ENCODE results near the gene POLRMT.
A peak's percentile ranks its signal among the peaks of the same experiment; 100 is the strongest.

Gene POLRMT

GRCh38 chr19:662962-663681, 29.8 kb upstream of the POLRMT start, which contains the start of gene RNF126:
RNF126 (minus strand) TSS chr19:663214; CDS start chr19:663121, 93 bp downstream.
- DNase-seq, result peak; percentile 95

DNA sequence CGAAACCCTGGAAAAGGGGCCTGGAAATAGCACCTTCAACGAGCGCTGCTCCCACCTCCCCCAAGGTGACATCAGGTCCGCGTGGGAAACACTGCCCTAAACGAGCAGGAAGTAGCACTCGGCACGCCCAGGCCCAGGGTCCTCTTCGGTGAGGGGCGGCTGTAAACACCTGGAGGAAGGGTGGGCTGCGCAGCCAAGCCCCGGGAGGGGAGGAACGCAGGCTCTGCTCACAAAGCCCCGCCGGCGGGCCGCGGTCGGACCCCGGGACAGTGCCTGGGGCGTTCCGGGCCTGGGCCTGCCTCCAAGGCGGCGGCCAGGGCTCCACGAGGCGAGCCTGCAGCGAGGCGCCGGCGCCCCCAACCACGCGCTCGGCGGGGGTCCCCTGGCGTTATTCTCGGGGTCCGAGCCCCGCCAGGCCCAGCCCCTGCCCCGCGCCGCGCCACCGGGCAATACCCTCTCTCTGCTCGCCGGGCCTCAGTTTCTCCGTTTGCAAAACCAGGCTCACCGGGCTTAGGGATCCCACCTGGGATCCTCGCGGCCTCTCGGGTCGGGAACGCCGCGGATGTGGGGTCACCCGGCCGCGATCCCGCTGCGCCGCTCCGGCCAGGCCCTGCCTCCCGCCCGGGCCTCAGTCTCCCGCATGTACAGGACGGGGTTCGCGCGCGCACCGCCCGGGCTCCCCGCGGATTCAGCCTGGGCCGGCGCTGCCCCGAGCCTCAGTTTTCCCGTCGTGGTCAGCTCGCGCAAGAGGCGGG, 29.0 kb upstream of the POLRMT start:
- DNase-seq, result peak; percentile 73

GRCh38 chr19:661427-662196, 28.3 kb upstream of the POLRMT start:
- peak; percentile 70 for DNase-seq

DNA sequence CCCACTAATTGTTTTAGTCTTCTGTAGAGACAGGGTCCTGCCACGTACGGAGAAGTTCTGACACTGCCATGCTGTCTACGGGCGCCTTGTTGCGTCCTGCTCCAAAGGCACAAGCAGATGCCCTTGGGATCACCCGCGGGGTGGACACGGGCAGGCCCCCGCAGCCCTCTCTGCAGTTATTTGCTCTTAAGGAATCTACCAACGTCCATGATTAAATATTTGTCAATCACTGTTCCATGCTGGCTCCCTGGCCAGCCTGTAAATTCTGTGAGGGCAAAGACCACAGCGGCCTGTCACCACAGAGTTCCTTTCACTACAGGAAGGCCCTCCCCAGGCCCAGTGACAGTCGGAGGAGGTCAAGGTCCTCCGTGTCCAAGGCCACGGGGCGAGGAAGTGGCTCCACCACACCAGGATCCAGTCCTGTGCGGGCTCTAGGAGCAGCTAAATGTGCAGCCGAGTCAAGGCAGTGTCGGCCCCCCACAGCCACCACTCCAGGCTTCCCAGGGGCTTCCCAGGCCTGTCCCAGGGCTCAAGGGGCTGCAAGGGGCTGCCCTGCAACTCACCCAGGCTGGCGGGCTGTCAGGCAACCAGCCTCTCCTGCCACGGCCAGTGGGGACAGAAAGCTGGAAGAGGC, 27.6 kb upstream of the POLRMT start:
- DNase-seq, result no peak

GRCh38 chr19:658916-659839, 25.8 kb upstream of the POLRMT start:
- DNase-seq, result no peak

- DNase-seq, result no peak
These were observed 24.9 kb upstream of the POLRMT start for GRCh38 chr19:658059-658839.

GRCh38 chr19:657611-658010, 24.3 kb upstream of the POLRMT start:
- no peak for DNase-seq

- DNase-seq, result no peak
These were observed 23.6 kb upstream of the POLRMT start for GRCh38 chr19:656751-657559.

- DNase-seq, result no peak
These were observed 22.4 kb upstream of the POLRMT start for GRCh38 chr19:655691-656090.

DNA sequence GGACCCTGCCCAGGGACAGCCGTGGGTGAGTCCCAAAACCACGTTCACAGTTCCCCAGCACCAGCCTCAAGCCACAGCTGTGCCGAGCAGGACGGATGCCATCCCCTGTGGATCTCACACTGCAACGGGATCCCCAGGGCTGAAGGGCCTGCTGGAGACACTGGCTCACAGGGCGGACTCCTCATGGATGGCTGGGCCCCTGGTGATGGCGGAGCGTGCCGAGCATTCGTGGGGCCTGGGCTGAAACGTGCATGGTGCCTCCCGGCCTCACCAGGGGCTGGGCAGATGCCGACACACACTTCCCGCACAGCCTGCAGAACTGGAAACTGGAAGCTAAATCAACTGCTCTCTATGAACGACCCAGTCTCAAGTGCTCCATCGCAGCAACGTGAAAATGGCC, 20.1 kb upstream of the POLRMT start:
- DNase-seq, result no peak

GRCh38 chr19:652467-653389, 19.4 kb upstream of the POLRMT start:
- DNase-seq, result no peak

DNA sequence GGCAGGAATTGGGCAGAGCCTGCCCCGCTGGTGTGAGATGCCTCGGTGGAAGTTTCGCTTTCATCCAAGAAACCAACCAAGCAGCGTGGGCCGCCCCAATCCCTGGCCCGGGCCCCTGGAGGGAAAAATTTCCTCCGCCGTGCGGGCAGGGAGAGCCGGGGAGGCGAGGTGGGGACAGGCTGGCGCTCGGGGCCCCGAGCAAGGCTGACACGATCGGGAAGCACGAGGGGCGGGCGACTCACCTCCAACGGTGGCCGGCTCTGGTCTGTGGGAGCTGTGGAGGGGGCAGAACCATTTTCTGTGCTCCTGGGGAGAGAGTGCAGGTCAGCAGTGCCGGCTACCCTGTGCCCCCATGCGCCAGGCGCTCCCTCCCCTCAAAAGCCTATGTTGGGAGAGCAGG, 18.7 kb upstream of the POLRMT start:
- DNase-seq, result no peak

GRCh38 chr19:651114-651818, 17.9 kb upstream of the POLRMT start:
- DNase-seq, result no peak

GRCh38 chr19:650121-650520, 16.8 kb upstream of the POLRMT start:
- DNase-seq, result no peak

DNA sequence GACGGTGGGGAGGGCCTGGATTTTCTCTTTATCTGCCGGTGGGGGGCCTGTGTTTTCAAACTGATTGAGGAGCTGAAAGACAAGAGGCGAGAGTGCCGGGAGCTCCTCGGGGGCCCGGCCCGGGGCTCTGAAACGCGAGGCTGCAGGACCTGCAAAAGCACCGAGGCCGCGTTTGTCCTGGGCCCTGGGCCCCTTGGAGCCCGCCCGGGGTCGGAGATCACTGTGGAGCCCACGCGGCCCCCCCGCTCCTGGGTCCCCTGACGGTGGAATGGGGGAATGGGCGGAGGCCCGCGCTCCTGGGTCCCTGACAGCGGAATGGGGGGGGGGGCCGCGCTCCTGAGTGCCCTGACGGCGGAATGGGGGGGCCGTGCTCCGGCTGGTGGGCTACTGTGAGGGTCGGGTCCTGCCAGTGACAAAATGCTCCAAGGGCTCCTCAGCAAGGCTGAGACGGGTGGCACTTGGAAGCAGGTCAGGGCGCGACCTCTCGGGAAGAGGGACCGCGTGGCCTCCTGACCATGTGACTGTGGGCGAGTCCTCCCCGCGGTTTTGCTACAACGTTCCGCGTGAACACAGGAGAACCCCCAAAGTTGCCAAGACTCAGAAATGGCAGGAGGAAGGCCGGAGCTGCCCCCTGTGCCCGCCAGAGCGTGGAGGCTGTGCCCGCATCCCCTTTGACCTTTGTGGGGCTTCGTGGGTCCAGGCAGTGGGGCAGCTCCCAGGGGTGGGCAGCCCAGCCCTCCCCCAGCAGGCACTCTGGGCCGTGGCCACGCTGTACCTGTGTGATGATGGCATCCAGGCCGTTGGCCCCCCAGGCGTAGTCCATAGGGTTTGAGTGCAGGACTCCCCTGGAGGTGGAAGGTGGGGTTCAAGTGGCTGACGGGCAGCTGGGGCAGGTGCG, 15.8 kb upstream of the POLRMT start:
- DNase-seq, result no peak

- DNase-seq, result no peak
These were observed 15.0 kb upstream of the POLRMT start for GRCh38 chr19:648305-648704.

GRCh38 chr19:647566-648284, 14.4 kb upstream of the POLRMT start:
- DNase-seq, result no peak
